Hepatocyte (in vitro differentiated cells): ENCODE measurements around the gene RND1. TPM values are rescaled to one million over a fixed set of nuclear protein-coding genes. Genes with fewer than 3 reads are reported as not detected.

ENCODE experiments used
- DNase-seq: peaks from one replicate; pipeline ENCODE4 v3.0.0-alpha.2; 2016; ENCODE audit warnings: low spot score
- H2AFZ ChIP-seq: fragments of 200-600 bp; sonication (generic); 2 replicates; pipeline ENCODE4 v1.6.0; 2016; ENCODE audit warnings: antibody characterized with exemption, mild to moderate bottlenecking
- H3K27ac ChIP-seq: fragments of 200-600 bp; sonication (generic); 2 replicates; pipeline ENCODE4 v1.5.1; 2016; ENCODE audit warnings: mild to moderate bottlenecking
- H3K27me3 ChIP-seq: fragments of 200-600 bp; sonication (generic); 2 replicates; pipeline ENCODE4 v1.6.1; 2016
- H3K36me3 ChIP-seq: fragments of 200-600 bp; sonication (generic); replicated peaks from 2 replicates; pipeline ENCODE4 v1.5.1; 2016; ENCODE audit warnings: low read depth; ENCODE audit not compliant: insufficient read depth
- H3K4me1 ChIP-seq: fragments of 200-600 bp; sonication (generic); 2 replicates; pipeline ENCODE4 v1.5.1; 2016; ENCODE audit warnings: mild to moderate bottlenecking, moderate library complexity; ENCODE audit not compliant: insufficient read depth
- H3K4me2 ChIP-seq: fragments of 200-600 bp; sonication (generic); 2 replicates; pipeline ENCODE4 v1.6.0; 2016
- H3K4me3 ChIP-seq: fragments of 200-600 bp; sonication (generic); 2 replicates; pipeline ENCODE4 v1.5.1; 2016; ENCODE audit warnings: mild to moderate bottlenecking
- H3K79me2 ChIP-seq: fragments of 200-600 bp; sonication (generic); 2 replicates; pipeline ENCODE4 v1.6.0; 2017; ENCODE audit warnings: mild to moderate bottlenecking
- H3K9me2 ChIP-seq: fragments of 200-600 bp; sonication (generic); replicated peaks from 2 replicates; pipeline ENCODE4 v1.6.0; 2017; ENCODE audit warnings: mild to moderate bottlenecking; ENCODE audit not compliant: insufficient read depth
- H3K9me3 ChIP-seq: fragments of 200-600 bp; sonication (generic); 2 replicates; pipeline ENCODE4 v1.5.1; 2016; ENCODE audit warnings: low read depth, mild to moderate bottlenecking
- H4K20me1 ChIP-seq: fragments of 200-600 bp; sonication (generic); 2 replicates; pipeline ENCODE4 v1.6.0; 2016; ENCODE audit warnings: mild to moderate bottlenecking; ENCODE audit not compliant: insufficient read depth, poor library complexity, severe bottlenecking
- CTCF ChIP-seq: fragments of 200-600 bp; sonication (generic); IDR thresholded peaks from 2 replicates; pipeline ENCODE4 v1.5.1; 2016; ENCODE audit warnings: antibody characterized with exemption, mild to moderate bottlenecking; ENCODE audit not compliant: poor library complexity
- EZH2 ChIP-seq: fragments of 200-600 bp; sonication (generic); IDR thresholded peaks from 2 replicates; pipeline ENCODE4 v1.6.1; 2016; ENCODE audit warnings: antibody characterized with exemption, mild to moderate bottlenecking, borderline replicate concordance
- EZH2phosphoT487 ChIP-seq: fragments of 200-600 bp; sonication (generic); IDR thresholded peaks from one replicate; pipeline ENCODE4 v1.6.1; 2018; ENCODE audit warnings: antibody characterized with exemption, mild to moderate bottlenecking, low read depth, moderate library complexity; ENCODE audit not compliant: unreplicated experiment, severe bottlenecking
- WGBS: methylation state at CpG from one replicate; pipeline ENCODE4 v1.1.6; 2016; ENCODE audit warnings: low lambda C conversion rate; ENCODE audit errors: missing lambda C conversion rate; 5-methylcytosine and 5-hydroxymethylcytosine counted together
- polyA plus RNA-seq: library from polyadenylated mRNA; unstranded; fragments of >200 nt; fragmentation: Nextera tagmentation; extraction: Ambion mirVana; gene quantifications from 2 replicates; pipeline ENCODE4 v1.2.1, GENCODE V29; 2016
- total RNA-seq: library from RNA; depleted of rRNA; stranded (reverse); fragments of >200 nt; gene quantifications from 2 replicates; pipeline ENCODE4 v1.2.3, GENCODE V29; 2014

RND1 gene
- total and polyA plus RNA-seq, 2 experiments from 2014 or later: 39.1 to 78.5 TPM

- H3K4me2 ChIP-seq: peak overlapping the region; percentile 38
- H3K27me3 ChIP-seq: no peaks in the 10 kb centered on the region
- DNase-seq: peak; percentile 69
- no peaks in the 10 kb centered on the region for H4K20me1 ChIP-seq
- no peaks in the 10 kb centered on the region for H3K36me3 ChIP-seq
- peak overlapping the region; percentile 89 for H3K27ac ChIP-seq
- no peaks in the 10 kb centered on the region for H3K9me3 ChIP-seq
- H2AFZ ChIP-seq: no peak overlapping the region
- peaks cover 30% of the 10 kb centered on the region for H3K4me1 ChIP-seq
- no peaks in the 10 kb centered on the region for H3K9me2 ChIP-seq
- 29% methylated on average over 13 of the region's 13 CpGs for WGBS
- no peaks in the 10 kb centered on the region for H3K79me2 ChIP-seq
- no peak for TF ChIP-seq CTCF
- TF ChIP-seq EZH2phosphoT487: no peak
- TF ChIP-seq EZH2: no peak
- H3K4me3 ChIP-seq: no peak overlapping the region
Observed at GRCh38 chr12:48883305-48884161, 17.9 kb upstream of the RND1 start.

GRCh38 chr12:48882972-48883304 lies 17.3 kb upstream of the RND1 start:
- DNase-seq: no peak
- Histone ChIP-seq H3K4me2 (peak overlapping the region; percentile 38), H4K20me1 (no peaks in the 10 kb centered on the region), H3K27me3 (no peaks in the 10 kb centered on the region), H3K79me2 (no peaks in the 10 kb centered on the region), H3K9me3 (no peaks in the 10 kb centered on the region), H3K4me1 (peaks cover 30% of the 10 kb centered on the region), H3K4me3 (no peak overlapping the region), H2AFZ (no peak overlapping the region), H3K36me3 (no peaks in the 10 kb centered on the region), H3K27ac (peak overlapping the region; percentile 89), H3K9me2 (no peaks in the 10 kb centered on the region)
- 59% methylated on average over 3 of the region's 3 CpGs for WGBS
- TF ChIP-seq EZH2phosphoT487 (no peak), CTCF (no peak), EZH2 (no peak)

GRCh38 chr12:48882315-48882687 lies 16.6 kb upstream of the RND1 start:
- no peak overlapping the region for H3K4me3 ChIP-seq
- 7% methylated on average over 10 of the region's 10 CpGs for WGBS
- H3K27ac ChIP-seq: peak overlapping the region; percentile 89
- H4K20me1 ChIP-seq: no peaks in the 10 kb centered on the region
- TF ChIP-seq EZH2phosphoT487 (no peak), CTCF (no peak), EZH2 (no peak)
- DNase-seq: peak; percentile 74
- no peaks in the 10 kb centered on the region for H3K79me2 ChIP-seq
- H3K9me2 ChIP-seq: no peaks in the 10 kb centered on the region
- peak overlapping the region; percentile 38 for H3K4me2 ChIP-seq
- no peaks in the 10 kb centered on the region for H3K27me3 ChIP-seq
- H2AFZ ChIP-seq: no peak overlapping the region
- peaks cover 30% of the 10 kb centered on the region for H3K4me1 ChIP-seq
- H3K9me3 ChIP-seq: no peaks in the 10 kb centered on the region
- no peaks in the 10 kb centered on the region for H3K36me3 ChIP-seq
